ENCODE results near the gene CASKIN2.

The CASKIN2 gene

DNA sequence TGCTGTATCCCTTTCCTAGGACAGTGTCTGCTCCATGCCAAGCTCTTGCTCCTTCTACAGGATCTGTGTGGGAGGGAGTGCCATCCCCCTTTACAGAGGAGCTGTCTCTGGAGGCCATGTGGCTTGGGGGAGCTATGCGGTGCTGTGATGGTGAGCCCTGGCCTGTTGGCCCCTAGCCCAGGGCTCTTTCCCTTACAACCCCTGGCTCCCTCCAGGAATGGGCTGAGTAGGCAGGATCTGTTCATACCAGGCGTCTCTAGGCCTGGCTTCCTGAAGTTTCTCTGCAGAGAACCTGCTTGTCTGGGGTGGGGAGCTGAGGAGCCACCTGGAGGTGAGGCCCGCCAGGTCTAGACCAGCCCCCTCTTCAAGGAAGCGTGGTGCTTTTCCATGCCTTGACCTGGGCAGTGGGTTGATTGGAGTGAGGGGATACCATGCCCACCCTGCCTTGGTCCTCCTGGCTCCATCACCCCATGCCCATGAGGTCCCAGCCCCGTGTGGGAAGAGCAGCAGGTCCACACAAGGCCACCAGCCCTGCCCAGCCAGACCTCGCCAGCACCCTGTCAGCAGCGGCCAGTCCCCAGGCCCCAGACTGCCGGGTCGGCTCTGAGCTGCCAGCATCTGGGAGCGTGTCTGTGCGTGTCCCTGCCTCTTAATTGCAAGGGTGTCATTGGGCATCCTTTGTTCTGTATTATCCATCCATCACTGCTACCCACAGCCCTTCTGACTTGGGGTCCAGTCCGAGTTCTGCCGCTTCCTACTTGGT, 24.8 kb upstream of the CASKIN2 start:
- TF ChIP-seq, protein P1, sequence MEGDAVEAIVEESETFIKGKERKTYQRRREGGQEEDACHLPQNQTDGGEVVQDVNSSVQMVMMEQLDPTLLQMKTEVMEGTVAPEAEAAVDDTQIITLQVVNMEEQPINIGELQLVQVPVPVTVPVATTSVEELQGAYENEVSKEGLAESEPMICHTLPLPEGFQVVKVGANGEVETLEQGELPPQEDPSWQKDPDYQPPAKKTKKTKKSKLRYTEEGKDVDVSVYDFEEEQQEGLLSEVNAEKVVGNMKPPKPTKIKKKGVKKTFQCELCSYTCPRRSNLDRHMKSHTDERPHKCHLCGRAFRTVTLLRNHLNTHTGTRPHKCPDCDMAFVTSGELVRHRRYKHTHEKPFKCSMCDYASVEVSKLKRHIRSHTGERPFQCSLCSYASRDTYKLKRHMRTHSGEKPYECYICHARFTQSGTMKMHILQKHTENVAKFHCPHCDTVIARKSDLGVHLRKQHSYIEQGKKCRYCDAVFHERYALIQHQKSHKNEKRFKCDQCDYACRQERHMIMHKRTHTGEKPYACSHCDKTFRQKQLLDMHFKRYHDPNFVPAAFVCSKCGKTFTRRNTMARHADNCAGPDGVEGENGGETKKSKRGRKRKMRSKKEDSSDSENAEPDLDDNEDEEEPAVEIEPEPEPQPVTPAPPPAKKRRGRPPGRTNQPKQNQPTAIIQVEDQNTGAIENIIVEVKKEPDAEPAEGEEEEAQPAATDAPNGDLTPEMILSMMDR (conservative IDR thresholded peaks at IDR 0.05; ENCODE audit: low read depth, low read length): no peak
- DNase-seq (ENCODE audit: low read depth): no peak
- H3K4me3 ChIP-seq (ENCODE audit: low read depth, low read length): no peak overlapping the region

DNA sequence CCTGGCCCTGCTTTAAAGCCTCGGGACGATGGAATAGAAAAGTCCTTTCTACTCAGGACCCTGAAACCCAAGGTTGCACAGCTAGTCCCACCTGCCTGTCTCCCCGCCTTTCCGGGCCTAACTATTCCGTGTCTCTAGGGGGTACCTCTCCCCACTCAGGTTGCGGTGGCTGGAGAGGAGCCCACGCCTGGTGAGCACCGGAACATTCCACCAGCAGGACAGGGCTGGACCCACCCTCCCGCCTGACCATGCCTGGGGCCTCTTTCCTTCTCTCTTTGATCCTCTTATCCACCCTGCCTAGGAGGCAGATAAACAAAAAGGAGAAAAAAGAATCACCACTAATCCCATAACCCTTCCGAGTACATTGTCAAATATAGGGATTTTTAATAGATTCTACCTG, 21.0 kb upstream of the CASKIN2 start:
- no peak for DNase-seq (ENCODE audit: low read depth)
- H3K4me3 ChIP-seq (ENCODE audit: low read depth, low read length): no peak overlapping the region
- TF ChIP-seq, protein P1 (conservative IDR thresholded peaks at IDR 0.05; ENCODE audit: low read depth, low read length): no peak

DNA sequence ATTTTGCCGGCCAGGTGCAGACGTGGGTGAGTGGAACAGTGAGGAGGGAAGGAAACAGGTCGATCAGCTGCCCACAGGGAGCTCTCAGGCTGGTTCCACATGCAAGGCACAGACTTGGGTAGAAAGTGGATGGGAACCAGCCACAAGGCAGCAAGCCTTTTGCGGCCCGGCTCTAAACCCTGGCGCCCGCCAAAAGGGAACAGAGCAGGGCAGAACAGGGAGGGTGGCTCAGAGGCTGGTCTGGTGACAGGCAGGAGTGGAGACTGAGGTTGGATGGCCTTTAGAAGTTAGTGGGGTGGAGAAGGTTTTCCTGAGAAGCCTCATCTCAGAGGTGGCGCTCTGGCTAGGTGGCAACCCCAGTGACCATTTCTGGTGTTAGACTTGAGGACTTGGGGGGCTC, 20.5 kb upstream of the CASKIN2 start:
- TF ChIP-seq, protein P1 (conservative IDR thresholded peaks at IDR 0.05; ENCODE audit: low read depth, low read length): no peak
- no peak for DNase-seq (ENCODE audit: low read depth)
- H3K4me3 ChIP-seq (ENCODE audit: low read depth, low read length): no peak overlapping the region

DNA sequence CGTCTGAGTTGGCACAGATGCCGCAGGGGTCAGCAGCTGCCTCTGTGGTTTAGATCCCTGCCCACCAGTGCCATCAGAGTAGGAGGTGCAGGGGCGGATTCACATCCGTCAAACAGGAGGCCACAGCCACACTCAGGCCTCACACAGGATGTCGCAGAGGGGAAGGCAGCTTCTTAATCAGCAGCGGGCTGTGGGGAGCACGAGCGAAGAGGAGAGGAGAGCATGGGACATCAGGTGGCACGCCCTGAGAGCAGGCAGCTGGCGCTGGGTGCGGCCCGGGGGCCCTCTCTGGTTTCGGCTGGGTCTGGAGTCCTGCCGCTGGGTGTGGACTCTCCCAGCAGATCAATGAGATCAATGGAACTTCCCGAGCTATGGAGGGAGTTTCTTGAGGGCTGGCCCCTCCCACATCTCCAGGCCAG, 19.8 kb upstream of the CASKIN2 start:
- H3K4me3 ChIP-seq (ENCODE audit: low read depth, low read length): no peak overlapping the region
- TF ChIP-seq, protein P1 (conservative IDR thresholded peaks at IDR 0.05; ENCODE audit: low read depth, low read length): no peak
- DNase-seq (ENCODE audit: low read depth): no peak

DNA sequence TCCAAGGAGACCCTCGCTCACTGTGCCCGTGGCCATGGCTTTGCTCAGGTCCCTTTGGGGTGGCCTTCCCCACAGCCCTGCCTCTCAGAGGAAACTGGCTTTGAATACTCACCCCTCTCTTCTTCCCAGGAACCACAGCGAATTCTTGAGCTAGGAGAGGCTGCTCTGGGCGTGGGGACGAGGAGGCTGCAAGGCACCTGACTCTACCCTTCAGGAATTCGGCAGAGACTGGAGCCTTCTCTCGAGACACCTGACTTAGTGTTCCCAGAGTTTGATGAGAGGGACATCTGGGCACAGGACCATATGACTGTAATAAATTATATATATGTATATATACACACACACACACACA, 16.4 kb upstream of the CASKIN2 start:
- DNase-seq (ENCODE audit: low read depth): no peak
- no peak overlapping the region for H3K4me3 ChIP-seq (ENCODE audit: low read depth, low read length)
- TF ChIP-seq, protein P1 (conservative IDR thresholded peaks at IDR 0.05; ENCODE audit: low read depth, low read length): no peak

DNA sequence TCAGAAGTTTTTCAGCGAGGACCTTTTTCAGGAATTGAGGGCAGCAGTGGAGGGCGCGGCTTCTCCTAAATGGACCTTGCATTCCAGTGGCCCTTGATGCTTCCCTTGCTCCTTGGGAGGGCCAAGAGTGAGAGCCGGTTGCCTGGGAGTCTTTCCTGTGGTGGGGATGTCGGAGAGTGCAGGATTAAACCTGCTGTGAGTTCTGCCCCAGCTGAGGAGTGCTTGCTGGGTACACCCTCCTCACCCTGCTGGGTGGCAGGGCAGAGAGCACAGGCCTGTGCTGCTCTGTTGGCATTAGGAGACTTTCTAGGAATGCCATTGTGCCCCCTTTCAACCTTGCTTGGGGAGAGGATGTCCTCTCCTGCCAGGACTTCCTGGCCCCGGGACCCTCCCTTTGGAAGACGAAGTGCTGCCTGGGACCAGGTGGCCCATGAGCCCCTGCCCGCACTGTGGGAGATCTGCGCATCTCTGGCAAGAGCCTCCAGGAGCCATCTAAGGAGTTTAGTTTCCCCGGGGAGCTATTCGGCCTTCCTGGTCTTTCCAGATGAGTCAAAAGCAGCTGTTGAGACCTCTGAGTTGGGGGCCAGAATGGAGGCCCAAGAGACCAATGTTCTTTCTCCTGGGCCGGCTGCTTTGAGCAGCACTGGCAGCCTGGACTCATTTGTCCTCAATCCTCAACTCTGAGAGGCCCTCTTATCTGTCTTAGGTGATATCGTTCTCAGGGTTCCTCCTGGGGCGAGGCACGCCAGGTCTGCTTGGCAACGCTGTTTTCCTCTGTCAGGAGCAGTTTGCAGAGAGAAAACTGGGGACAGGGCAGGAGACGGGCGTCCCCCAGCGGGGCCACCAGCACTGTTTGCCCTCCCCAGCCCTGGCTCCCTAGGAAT, 15.7 kb upstream of the CASKIN2 start:
- TF ChIP-seq, protein P1 (conservative IDR thresholded peaks at IDR 0.05; ENCODE audit: low read depth, low read length): no peak
- no peak for DNase-seq (ENCODE audit: low read depth)
- no peak overlapping the region for H3K4me3 ChIP-seq (ENCODE audit: low read depth, low read length)

Data from choroid plexus epithelial cell (primary cell).